ENCODE measurements around the gene RHOF.

DNA sequence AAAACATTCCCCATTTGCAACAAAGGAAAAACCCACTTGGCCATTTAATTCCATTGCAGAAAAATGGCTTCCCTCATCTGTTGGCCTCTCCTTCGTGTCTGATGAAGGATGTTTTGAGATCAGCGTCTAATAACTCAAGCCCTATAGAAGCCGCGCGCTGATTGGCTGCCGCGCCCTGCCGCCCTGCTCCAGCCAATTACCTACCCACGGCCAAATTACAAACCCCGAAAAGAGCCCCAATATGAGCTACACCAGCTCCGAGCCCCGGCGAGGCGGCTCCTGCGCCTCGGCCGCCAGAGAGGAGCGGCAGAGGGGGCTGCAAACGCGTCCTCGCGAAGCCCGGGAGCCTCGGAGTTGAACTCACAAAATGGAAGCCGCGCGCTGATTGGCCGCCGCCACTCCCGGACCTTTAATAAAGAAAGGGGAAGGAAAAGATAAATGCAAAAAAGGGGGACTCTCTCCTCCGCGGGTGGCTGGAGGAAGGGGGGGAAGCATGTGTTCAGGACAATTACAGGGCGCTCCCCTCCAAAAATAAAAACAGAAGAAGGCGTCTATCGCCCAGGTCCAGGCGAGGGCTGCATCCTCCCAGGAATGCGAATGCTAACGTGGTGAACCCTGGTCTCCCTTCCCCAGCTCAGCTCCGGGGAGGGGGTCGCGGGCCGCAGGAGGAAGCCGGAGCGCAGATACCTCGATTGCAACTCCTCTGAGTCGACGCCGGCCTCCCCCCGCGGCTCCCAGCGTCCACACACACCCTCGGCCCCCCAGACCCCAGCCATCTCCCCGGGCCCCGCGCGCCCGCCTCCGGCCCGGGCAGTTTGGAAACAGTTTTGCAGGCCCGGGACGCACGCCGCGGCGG lies 9.6 kb upstream of the RHOF start:
- no peak for TF ChIP-seq EZH2phosphoT487 (conservative IDR thresholded peaks at IDR 0.05; ENCODE audit: low read length)
- TF ChIP-seq, protein P1, sequence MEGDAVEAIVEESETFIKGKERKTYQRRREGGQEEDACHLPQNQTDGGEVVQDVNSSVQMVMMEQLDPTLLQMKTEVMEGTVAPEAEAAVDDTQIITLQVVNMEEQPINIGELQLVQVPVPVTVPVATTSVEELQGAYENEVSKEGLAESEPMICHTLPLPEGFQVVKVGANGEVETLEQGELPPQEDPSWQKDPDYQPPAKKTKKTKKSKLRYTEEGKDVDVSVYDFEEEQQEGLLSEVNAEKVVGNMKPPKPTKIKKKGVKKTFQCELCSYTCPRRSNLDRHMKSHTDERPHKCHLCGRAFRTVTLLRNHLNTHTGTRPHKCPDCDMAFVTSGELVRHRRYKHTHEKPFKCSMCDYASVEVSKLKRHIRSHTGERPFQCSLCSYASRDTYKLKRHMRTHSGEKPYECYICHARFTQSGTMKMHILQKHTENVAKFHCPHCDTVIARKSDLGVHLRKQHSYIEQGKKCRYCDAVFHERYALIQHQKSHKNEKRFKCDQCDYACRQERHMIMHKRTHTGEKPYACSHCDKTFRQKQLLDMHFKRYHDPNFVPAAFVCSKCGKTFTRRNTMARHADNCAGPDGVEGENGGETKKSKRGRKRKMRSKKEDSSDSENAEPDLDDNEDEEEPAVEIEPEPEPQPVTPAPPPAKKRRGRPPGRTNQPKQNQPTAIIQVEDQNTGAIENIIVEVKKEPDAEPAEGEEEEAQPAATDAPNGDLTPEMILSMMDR (IDR thresholded peaks at IDR 0.05; ENCODE audit: insufficient read depth, low read length, poor library complexity, severe bottlenecking) = no peak
